Measurements from ENCODE around the gene GSK3A. TPM values are rescaled to one million over a fixed set of nuclear protein-coding genes. Genes with fewer than 3 reads are reported as not detected.

GSK3A gene
- total and polyA plus RNA-seq, 2 donors (not counting 1 experiment from before 2014, with no cell fraction given), result 38.5 to 42.0 TPM

- Mint-ChIP-seq H3K4me3 (peak overlapping the region; percentile 77), H3K4me1 (peaks cover 82% of the 10 kb centered on the region), H3K9me3 (ENCODE audit: insufficient read depth) (no peaks in the 10 kb centered on the region), H3K27ac (peak overlapping the region; percentile 92), H3K27me3 (no peaks in the 10 kb centered on the region)
- peak overlapping the region; percentile 87 for H3K4me2 ChIP-seq (replicated peaks; ENCODE audit: low read depth, low read length, poor library complexity, severe bottlenecking)
- H3K79me2 ChIP-seq (ENCODE audit: control insufficient read depth, insufficient read depth, low read length), result peaks cover 40% of the 10 kb centered on the region
- CTCF ChIA-PET, result interaction anchor here (0.5 to 4.2 kb wide), 14 partner anchors 12 to 103 kb away, joined by 3 to 25 read pairs (median 4); partner anchors contain the start of genes DEDD2, GSK3A and POU2F2
- peaks cover 0 to 7% (median 0%) of the 10 kb centered on the region in 3 donors for H3K9me3 ChIP-seq (ENCODE audit: control extremely low read depth in 1 of 3, control insufficient read depth in 2 of 3, insufficient read depth in 1 of 3, low read length in 2 of 3)
- peaks cover 0 to 49% of the 10 kb centered on the region in 2 experiments for H3K36me3 ChIP-seq (replicated peaks in 1 of 2; ENCODE audit: control extremely low read depth in 1 of 2, control insufficient read depth in 1 of 2, extremely low read depth in 1 of 2, insufficient read depth in 2 of 2, low read length in 1 of 2)
- H2AFZ ChIP-seq (ENCODE audit: insufficient read depth, low read depth, low read length, poor library complexity, severe bottlenecking), result peak overlapping the region; percentile 17
- H3K27ac ChIP-seq (ENCODE audit: low read length in 2 of 2), result peak overlapping the region; percentile 91 to 94
- peak overlapping the region; percentile 57 for H3K9ac ChIP-seq (ENCODE audit: low read length)
- no peaks in the 10 kb centered on the region for H3K27me3 ChIP-seq (replicated peaks in 1 of 4; ENCODE audit: control extremely low read depth in 1 of 4, control insufficient read depth in 3 of 4, insufficient read depth in 4 of 4, low read length in 3 of 4)
- peak overlapping the region; percentile 27 to 54 (median 44) for H3K4me3 ChIP-seq (ENCODE audit: control extremely low read depth in 1 of 5, extremely low read depth in 1 of 5, insufficient read depth in 1 of 5, low read depth in 2 of 5, low read length in 4 of 5)
- POLR2A ChIA-PET, result interaction anchor here (0.6 to 1.5 kb wide), 8 partner anchors 18 to 123 kb away, joined by 3 to 6 read pairs (median 4); partner anchors contain the start of genes DEDD2, PAFAH1B3, POU2F2 and PRR19
- DNase-seq (peak; percentile 70), ATAC-seq (ENCODE audit: low read depth) (peak; percentile 37)
- peaks cover 32% of the 10 kb centered on the region for H4K20me1 ChIP-seq (ENCODE audit: control insufficient read depth, insufficient read depth, low read length, poor library complexity, severe bottlenecking)
- WGBS (ENCODE audit: insufficient coverage), result 1% methylated on average over 28 of the region's 32 CpGs
- TF ChIP-seq EZH2 (IDR thresholded peaks at IDR 0.05; ENCODE audit: borderline replicate concordance, insufficient read depth, low read depth, low read length, poor library complexity, severe bottlenecking), result no peak
- peak; percentile 32 for TF ChIP-seq CTCF (IDR thresholded peaks at IDR 0.05)
- peaks cover 70 to 84% of the 10 kb centered on the region in 2 donors for H3K4me1 ChIP-seq (ENCODE audit: control insufficient read depth in 2 of 2, insufficient read depth in 2 of 2, low read length in 2 of 2)
- intact Hi-C loops (cut with micrococcal nuclease), result loop anchor here (2.0 to 5.0 kb wide), 3 partner anchors 15 to 83 kb away; partner anchors contain the start of gene POU2F2
Measured at GRCh38 chr19:42199440-42200115, 42.8 kb downstream of the GSK3A start.
